HG03139 (cell line): ENCODE results near the gene PIK3R5.
"Not testable (repeated sequence)": the region's sequence is repeated elsewhere in the genome, so short reads cannot be mapped to it uniquely, and the experiment has no call there.

Source experiments
- ATAC-seq: cut with Tn5 transposase; IDR thresholded peaks from one replicate; pipeline ENCODE4 v1.9.1; 2021; ENCODE audit not compliant: unreplicated experiment

The PIK3R5 gene

GRCh38 chr17:8885163-8885966, 80.1 kb downstream of the PIK3R5 start:
- not testable (repeated sequence) for ATAC-seq

- no peak for ATAC-seq
Measured at GRCh38 chr17:8884336-8884990, 81.0 kb downstream of the PIK3R5 start.

GRCh38 chr17:8883353-8883752, 82.2 kb downstream of the PIK3R5 start:
- no peak for ATAC-seq

- no peak for ATAC-seq
Measured at GRCh38 chr17:8881606-8882005, 83.9 kb downstream of the PIK3R5 start.

- ATAC-seq, result no peak
Measured at GRCh38 chr17:8880466-8880865, 85.0 kb downstream of the PIK3R5 start.

GRCh38 chr17:8879410-8879809, 86.1 kb downstream of the PIK3R5 start:
- no peak for ATAC-seq

GRCh38 chr17:8877984-8878383, 87.5 kb downstream of the PIK3R5 start:
- ATAC-seq, result no peak

- no peak for ATAC-seq
Measured at GRCh38 chr17:8875957-8876356, 89.5 kb downstream of the PIK3R5 start.

- no peak for ATAC-seq
Measured at GRCh38 chr17:8875436-8875835, 90.1 kb downstream of the PIK3R5 start.

GRCh38 chr17:8873801-8874715, 91.4 kb downstream of the PIK3R5 start:
- no peak for ATAC-seq

- no peak for ATAC-seq
Measured at GRCh38 chr17:8872705-8873435, 92.6 kb downstream of the PIK3R5 start.

GRCh38 chr17:8872036-8872704, 93.3 kb downstream of the PIK3R5 start:
- ATAC-seq, result no peak

GRCh38 chr17:8871081-8871581, 94.4 kb downstream of the PIK3R5 start:
- ATAC-seq, result no peak

GRCh38 chr17:8870406-8871040, 95.0 kb downstream of the PIK3R5 start:
- ATAC-seq, result no peak

GRCh38 chr17:8869114-8869815, 96.2 kb downstream of the PIK3R5 start:
- ATAC-seq, result no peak

- no peak for ATAC-seq
Measured at GRCh38 chr17:8868529-8868951, 97.0 kb downstream of the PIK3R5 start.

GRCh38 chr17:8868092-8868491, 97.4 kb downstream of the PIK3R5 start:
- ATAC-seq, result no peak

- ATAC-seq, result no peak
Measured at GRCh38 chr17:8867361-8867981, 98.0 kb downstream of the PIK3R5 start, which contains the start of gene PIK3R6. Gene PIK3R6 (minus strand): TSS chr17:8867674. CDS start chr17:8849794, 17,880 bp downstream.
